GM19324 (cell line): ENCODE data around the gene SLC46A1.

Experiments
- ATAC-seq: cut with Tn5 transposase; IDR thresholded peaks from one replicate; pipeline ENCODE4 v1.9.1; 2021; ENCODE audit warnings: mild to moderate bottlenecking, moderate library complexity; ENCODE audit not compliant: unreplicated experiment, low FRiP score

SLC46A1 gene

DNA sequence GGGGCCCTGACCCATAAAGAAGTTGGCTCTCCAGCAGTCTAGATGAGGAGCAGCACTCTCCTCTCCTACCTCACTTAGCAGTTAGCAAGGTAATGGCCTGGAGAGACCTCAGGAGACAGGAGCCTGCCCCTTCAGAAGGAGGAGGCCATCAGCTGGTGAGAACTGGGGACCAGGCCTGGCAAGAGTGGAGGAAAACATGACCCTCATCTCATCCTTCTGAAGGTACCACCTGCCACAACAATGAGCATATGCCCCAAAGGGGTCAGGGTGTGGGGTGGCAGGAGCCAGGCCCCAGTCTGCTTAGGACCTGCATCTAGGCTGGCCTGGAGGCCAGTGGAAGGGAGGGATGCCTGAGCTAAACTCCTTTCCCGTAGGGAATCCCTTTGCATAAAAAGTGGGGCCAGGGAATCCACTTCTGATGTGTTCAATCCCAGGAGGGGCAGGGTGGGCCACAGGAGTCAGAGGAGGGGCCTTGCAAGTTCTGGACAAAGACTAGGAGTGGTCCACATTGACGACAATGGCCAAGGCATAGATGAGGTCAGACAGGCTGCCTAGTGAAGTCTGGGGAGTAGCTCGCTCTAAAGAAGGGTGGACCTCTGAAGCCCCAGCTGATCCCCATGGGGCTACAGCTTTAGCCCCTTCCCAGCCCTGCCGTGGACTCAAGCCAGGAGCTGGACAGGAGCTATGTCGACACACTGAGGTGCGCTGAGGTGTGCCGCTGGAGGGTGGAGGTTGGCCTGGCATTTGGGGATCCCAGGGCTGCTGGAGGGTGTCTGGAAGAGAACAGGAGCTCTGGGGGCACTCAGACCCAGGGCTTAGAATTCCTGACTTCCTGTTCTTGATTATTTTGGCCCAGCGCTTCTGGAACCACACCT is 42.0 kb downstream of the SLC46A1 start:
- ATAC-seq, result no peak

DNA sequence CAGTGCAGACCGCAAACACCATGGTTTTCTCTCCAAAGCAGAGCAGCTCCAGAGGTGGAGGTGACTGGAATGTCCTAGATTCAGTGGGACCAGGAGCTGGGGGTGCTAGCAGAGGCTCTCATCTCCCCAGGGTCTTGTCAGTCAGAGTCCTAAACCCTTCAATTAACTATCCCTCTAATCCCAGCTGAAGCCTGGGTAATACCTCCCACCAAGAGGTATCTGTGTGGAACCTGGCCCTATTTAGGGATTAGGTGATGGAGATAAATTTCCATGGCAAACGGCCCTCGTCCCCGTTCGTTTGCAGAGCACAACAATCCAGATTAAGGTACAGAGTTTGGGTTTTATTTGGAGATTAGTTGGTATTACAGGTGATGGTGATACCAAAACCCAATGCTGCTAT is 42.8 kb downstream of the SLC46A1 start:
- no peak for ATAC-seq

- ATAC-seq, result no peak
These were observed 48.2 kb downstream of the SLC46A1 start for GRCh38 chr17:28357901-28358197.

DNA sequence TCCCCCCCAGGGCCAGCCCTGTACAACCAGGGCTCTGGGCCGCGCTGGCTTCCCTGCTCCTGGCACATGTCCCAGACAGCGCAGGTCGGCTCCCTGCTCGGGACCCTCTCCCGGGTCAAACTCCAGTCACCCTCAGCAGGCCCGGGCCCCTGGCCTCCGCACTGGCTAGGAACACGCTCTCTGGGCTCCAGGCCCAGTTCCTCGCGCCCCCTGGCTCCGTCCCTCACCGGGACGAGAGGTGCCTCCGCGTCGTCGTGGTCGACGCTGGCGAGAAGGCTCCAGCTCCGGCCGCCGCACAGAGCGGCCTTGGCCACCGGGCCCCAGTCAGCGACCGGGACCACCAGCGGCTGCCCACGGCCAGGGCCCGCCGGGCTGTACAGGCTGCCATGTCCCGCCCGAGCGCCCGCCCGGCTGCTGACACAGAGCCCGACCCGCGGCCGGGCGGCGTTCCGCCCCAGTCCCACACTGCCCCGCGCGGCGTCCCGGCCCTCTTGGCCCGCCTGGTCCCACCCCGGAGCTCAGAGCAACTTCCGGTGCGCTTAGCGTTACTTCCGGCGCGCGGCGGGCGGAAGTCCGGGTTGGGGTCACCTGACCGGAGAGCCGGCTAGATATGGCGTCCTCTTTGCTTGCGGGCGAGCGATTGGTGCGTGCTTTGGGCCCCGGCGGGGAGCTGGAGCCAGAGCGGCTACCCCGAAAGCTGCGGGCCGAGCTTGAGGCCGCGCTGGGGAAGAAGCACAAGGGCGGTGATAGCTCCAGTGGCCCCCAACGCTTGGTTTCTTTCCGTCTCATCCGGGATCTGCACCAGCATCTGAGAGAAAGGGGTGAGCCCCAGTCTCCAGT is 48.7 kb downstream of the SLC46A1 start, which contains the start of gene POLDIP2:
TSS of gene POLDIP2 (minus strand) at position 467 of the 840 bp plus-strand sequence. CDS start at position 388, 79 bp downstream.
- peak; percentile 98 for ATAC-seq

DNA sequence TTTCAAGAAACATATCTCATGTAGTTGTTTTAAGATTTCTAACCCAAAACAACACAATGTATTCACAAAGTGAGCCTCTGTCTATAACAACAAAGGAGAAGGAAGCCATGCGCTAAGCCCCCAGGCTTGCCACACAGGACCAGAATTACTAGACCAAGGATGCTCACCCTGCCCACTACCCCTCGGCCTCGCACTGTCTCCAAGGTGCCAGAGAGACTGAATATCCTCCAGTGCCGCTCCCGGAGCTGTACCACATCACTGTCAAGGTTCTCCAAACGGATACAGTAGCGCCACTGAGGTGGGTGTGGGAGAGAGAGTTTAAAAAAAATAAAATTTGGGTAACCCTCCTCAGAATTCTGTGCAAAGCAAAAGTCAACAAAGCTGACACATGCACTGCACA is 55.7 kb downstream of the SLC46A1 start:
- ATAC-seq, result no peak

- no peak for ATAC-seq
These were observed 57.0 kb downstream of the SLC46A1 start for GRCh38 chr17:28348979-28349378.

- no peak for ATAC-seq
These were observed 58.6 kb downstream of the SLC46A1 start for GRCh38 chr17:28347261-28347891.

GRCh38 chr17:28346746-28347246 is 59.2 kb downstream of the SLC46A1 start:
- no peak for ATAC-seq

DNA sequence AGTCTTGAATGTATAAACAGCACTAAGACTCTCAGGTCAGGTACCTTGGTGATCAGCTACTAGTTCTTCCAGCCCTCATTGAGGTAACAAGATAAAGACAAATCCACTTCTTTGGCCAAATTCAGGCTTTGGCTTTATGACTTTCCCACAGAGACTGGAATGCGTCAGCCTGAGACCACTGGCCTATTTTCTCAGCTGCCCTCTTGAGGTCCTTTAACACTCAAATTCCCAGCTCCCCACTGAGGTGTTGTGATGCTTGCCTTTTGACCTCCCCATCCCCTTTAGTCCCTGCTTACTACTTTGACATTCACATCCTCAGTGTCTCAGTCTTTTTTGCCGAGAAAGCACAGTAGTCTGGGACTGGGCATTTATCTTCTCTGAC is 59.8 kb downstream of the SLC46A1 start:
- no peak for ATAC-seq

- no peak for ATAC-seq
These were observed 60.4 kb downstream of the SLC46A1 start for GRCh38 chr17:28345419-28346198.
